Thyroid gland (tissue), 4 donors: ENCODE data around the gene CNIH1. TPM values are rescaled to one million over a fixed set of nuclear protein-coding genes. Genes with fewer than 3 reads are reported as not detected.
A peak's percentile ranks its signal among the peaks of the same experiment; 100 is the strongest.

Experiments
- DNase-seq, 2 donors: peaks; one replicate each; pipeline ENCODE4 v3.0.0-alpha.2; 2019
- H3K27ac ChIP-seq, 3 donors: fragments of 200-600 bp; sonication (generic); 1 replicate in 2 of 3; 2 replicates in 1 of 3; pipeline ENCODE4 v1.5.1; 2016 to 2019; ENCODE audit warnings: mild to moderate bottlenecking in 1 of 3, moderate library complexity in 1 of 3
- H3K27me3 ChIP-seq: fragments of 200-600 bp; sonication (generic); one replicate; pipeline ENCODE4 v1.5.1; 2019
- H3K36me3 ChIP-seq, 2 donors: fragments of 200-600 bp; sonication (generic); one replicate each; pipeline ENCODE4 v1.5.1; 2016 to 2019
- H3K4me1 ChIP-seq, 2 donors: fragments of 200-600 bp; sonication (generic); one replicate each; pipeline ENCODE4 v1.5.1; 2017 to 2019
- H3K4me3 ChIP-seq, 3 donors: fragments of 200-600 bp; sonication (generic); replicated peaks in 1 of 3; 1 replicate in 2 of 3; 2 replicates in 1 of 3; pipeline ENCODE4 v1.5.1; 2016; ENCODE audit warnings: mild to moderate bottlenecking in 1 of 3
- H3K9me3 ChIP-seq: fragments of 200-600 bp; sonication (generic); one replicate; pipeline ENCODE4 v1.5.1; 2017
- POLR2A ChIP-seq, 2 donors: fragments of 450-650 bp; IDR thresholded peaks; one replicate each; pipeline ENCODE4 v1.6.1; 2017; ENCODE audit warnings: antibody characterized with exemption in 2 of 2, mild to moderate bottlenecking in 2 of 2, moderate library complexity in 1 of 2
- WGBS, 2 donors: methylation state at CpG; one replicate each; pipeline ENCODE4 v1.1.5; 2017; 5-methylcytosine and 5-hydroxymethylcytosine counted together
- intact Hi-C: fragments of 100-400 bp; cut with DNase I; formaldehyde crosslinking; loops from one replicate; pipeline ENCODE4 v1.15.1; 2023
- total RNA-seq, 4 donors: library from RNA; depleted of rRNA; stranded (reverse); fragments of >200 nt; gene quantifications; one replicate each; pipeline ENCODE4 v1.2.3, GENCODE V29; 2016
- TF ChIP-seq, protein P1 (sequence below), 6 experiments: fragments of 200-600 bp in 3 of 6; fragments of 450-650 bp in 3 of 6; sonication (generic) in 3 of 6; IDR thresholded peaks; one replicate each; pipeline ENCODE4 v1.5.1; 2016 to 2019; ENCODE audit warnings: antibody characterized with exemption in 6 of 6, mild to moderate bottlenecking in 2 of 6, inconsistent platforms in 1 of 6, moderate library complexity in 1 of 6

CNIH1 gene
- total RNA-seq = 100 to 1,000 TPM in 3 of 4 donors, 10 to 100 TPM in 1; 52.0 to 167 (median 108) TPM

DNA sequence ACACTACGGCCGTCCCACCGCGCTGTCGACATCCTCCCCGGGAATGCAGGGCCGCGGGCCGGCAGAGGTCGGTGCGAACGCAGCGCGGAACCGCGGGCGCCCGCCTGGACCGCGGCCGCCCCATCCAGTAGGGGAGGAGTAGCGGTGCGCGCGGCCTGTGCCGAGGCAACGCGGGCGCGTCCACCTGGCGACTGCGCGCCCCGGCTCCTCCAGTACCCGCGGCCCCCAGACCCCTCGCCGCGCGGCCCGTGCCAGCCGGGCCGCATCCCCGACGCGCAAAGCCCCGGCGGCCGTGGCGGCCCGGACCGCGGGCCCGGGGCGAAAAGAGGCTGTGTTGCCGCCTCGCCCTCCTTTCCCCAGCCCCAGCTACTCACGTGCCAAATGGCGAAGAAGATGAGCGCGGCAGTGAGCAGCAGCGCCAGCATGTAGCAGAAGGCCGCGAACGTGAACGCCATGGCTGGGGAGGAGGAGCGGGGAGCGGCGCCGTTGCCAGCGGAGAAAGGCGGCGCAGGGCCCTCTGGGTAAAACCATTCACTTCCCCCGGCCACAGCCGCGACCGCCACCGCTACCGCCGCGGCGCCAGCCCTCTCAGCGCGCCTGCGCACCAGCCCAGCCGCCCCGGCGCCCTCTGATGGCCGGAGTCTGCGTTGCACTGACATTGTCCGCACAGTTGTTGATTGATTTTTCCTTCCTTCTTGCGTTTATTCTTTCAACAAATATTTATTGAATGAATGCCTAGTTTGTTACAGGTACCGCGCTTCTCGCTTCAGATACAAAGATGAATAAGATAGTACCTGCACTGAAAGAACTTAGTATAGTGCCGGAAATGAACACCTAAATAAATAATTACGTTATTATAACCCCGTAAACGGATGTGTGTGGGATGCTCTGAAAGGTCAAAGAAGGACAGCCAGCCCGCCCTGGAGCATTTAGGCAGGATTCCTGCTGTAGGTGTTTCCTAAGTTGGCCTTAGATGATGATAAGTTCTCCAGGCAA, at the start of gene CNIH1:
CNIH1 (minus strand) TSS at position 502 of the 996 bp plus-strand sequence; CDS start at position 455, 47 bp downstream.
- H3K4me1 ChIP-seq = peaks cover 13 to 21% of the 10 kb centered on the region in 2 donors
- intact Hi-C loops = no loop called here
- 1 to 2% methylated on average over 40 to 68 of the region's 100 CpGs for WGBS, 2 donors

DNA sequence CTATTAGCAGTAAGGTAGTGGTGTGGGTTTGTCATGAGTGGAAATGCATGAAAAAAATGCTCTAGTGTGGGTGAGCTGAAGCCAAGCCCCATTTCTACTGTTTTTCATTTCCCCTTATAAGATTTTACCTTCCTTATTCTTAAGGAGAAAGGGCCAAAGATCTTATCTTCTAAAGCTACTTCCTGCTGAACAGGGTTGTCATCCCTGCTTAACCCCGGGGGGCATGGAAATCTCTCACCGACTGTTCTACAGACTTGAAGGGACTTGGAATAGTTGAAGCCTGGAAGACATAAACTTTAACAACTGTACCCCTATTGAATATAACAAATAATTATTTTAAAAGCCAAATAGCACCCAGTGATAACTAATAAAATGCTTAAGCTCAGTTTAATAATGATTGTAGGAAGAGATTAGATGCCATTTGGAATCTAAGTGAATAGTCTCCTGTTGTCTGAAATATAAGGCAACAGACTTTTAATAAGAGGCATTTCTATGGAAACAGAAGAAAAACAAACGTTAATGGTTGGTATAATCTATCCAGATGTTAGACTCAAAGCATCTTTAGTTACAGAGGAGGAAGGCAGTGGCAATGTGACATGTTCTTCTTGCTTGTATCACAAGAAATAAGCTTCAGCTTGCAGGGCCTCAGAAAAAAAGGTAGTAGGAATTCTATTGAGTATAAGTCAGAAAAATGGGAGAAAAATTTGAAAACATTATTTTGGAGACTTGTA, 49.4 kb upstream of the CNIH1 start:
- intact Hi-C loops = loop anchor here (10.0 kb wide), 1 partner anchor 284 kb away; no protein-coding TSS in a partner anchor
- TF ChIP-seq POLR2A (IDR thresholded peaks at IDR 0.05) = no peak
- TF ChIP-seq, protein P1, sequence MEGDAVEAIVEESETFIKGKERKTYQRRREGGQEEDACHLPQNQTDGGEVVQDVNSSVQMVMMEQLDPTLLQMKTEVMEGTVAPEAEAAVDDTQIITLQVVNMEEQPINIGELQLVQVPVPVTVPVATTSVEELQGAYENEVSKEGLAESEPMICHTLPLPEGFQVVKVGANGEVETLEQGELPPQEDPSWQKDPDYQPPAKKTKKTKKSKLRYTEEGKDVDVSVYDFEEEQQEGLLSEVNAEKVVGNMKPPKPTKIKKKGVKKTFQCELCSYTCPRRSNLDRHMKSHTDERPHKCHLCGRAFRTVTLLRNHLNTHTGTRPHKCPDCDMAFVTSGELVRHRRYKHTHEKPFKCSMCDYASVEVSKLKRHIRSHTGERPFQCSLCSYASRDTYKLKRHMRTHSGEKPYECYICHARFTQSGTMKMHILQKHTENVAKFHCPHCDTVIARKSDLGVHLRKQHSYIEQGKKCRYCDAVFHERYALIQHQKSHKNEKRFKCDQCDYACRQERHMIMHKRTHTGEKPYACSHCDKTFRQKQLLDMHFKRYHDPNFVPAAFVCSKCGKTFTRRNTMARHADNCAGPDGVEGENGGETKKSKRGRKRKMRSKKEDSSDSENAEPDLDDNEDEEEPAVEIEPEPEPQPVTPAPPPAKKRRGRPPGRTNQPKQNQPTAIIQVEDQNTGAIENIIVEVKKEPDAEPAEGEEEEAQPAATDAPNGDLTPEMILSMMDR (IDR thresholded peaks at IDR 0.05) = no peak
- Histone ChIP-seq H3K4me3 (no peak overlapping the region), H3K27me3 (no peaks in the 10 kb centered on the region), H3K9me3 (no peaks in the 10 kb centered on the region), H3K4me1 (peaks cover 16 to 20% of the 10 kb centered on the region in 2 donors), H3K36me3 (no peaks in the 10 kb centered on the region), H3K27ac (no peak overlapping the region)
- no peak for DNase-seq
- WGBS, 2 donors = 36 to 37% methylated on average over 3 of the region's 3 CpGs

More for the DNA sequence above, at the start of gene CNIH1:
- Histone ChIP-seq H3K36me3 (no peaks in the 10 kb centered on the region), H3K4me3 (peak within 1 kb of the TSS; percentile 30 to 67 (median 45)), H3K27ac (peak within 1 kb of the TSS; percentile 80 to 88 (median 82)), H3K9me3 (no peaks in the 10 kb centered on the region), H3K27me3 (no peaks in the 10 kb centered on the region)
- DNase-seq = peak; percentile 90 to 92
- TF ChIP-seq POLR2A (IDR thresholded peaks at IDR 0.05) = peak; percentile 50 to 74
- TF ChIP-seq, protein P1 (IDR thresholded peaks at IDR 0.05) = peak; percentile 75 to 98 (median 94)

DNA sequence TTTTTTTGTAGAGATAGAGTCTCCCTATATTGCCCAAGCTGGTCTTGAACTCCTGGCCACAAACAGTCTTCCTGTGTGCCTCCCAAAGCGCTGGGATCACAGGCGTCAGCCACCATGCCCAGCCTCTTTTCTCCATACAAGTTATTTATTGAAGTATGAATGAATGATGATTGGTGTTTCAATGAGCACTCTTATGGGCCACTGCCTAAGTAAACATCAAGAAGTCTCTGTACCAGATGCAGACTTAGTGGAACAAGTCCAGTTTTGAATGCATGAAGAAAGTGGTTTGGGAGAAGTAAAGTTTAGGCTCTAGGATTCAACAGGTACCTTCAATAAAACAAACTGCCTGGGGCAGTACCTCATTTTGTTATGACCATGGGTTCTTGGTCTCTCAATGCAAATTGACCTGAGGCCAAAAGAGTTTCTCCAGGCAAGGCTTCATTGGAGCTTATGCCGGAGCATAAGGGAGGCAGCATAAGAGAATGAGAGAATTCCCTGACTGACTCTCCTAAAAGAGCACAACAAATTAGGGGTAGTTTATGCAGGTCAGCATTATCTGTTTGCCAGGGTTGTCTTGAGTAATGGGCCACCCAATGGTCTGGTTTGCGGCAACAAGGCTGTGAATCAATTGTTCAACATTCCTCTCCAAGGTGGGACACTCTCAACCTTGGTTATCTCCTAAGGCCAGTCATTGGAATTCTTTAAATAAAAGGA, 48.7 kb upstream of the CNIH1 start:
- Histone ChIP-seq H3K27me3 (no peaks in the 10 kb centered on the region), H3K36me3 (no peaks in the 10 kb centered on the region), H3K4me1 (peaks cover 16 to 20% of the 10 kb centered on the region in 2 donors), H3K27ac (peak overlapping the region in 2 of 3 donors; percentile 85 to 97), H3K9me3 (no peaks in the 10 kb centered on the region), H3K4me3 (peak overlapping the region in 1 of 3 donors; percentile 90)
- DNase-seq = no peak
- 91 to 92% methylated on average over 4 of the region's 4 CpGs for WGBS, 2 donors
- intact Hi-C loops = loop anchor here (10.0 kb wide), 1 partner anchor 285 kb away; no protein-coding TSS in a partner anchor
- TF ChIP-seq, protein P1 (IDR thresholded peaks at IDR 0.05) = no peak
- no peak for TF ChIP-seq POLR2A (IDR thresholded peaks at IDR 0.05)

DNA sequence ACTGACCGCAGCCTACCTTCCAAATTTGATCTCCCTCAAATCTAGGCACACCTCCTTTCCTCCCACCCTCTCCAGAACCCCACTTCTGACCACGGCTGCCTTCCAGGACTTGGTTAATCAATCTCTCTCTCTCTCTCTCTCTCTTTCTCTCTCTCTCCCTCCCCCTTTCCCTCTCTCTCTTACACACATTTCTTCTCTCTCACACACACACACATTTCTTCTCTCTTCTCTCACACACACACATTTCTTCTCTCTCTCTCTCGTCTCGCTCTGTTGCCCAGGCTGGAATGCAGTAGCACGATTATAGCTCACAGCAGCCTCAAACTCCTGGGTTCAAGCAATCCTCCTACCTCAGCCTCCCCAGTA, 48.1 kb upstream of the CNIH1 start:
- H3K9me3 ChIP-seq = no peaks in the 10 kb centered on the region
- WGBS, 2 donors = 19 to 21% methylated on average over 5 of the region's 5 CpGs
- TF ChIP-seq, protein P1 (IDR thresholded peaks at IDR 0.05) = peak in 1 of 6 experiments; percentile 33
- no peak for TF ChIP-seq POLR2A (IDR thresholded peaks at IDR 0.05)
- intact Hi-C loops = no loop called here
- no peaks in the 10 kb centered on the region for H3K27me3 ChIP-seq
- peaks cover 16 to 20% of the 10 kb centered on the region in 2 donors for H3K4me1 ChIP-seq
- H3K4me3 ChIP-seq = peak overlapping the region in 1 of 3 donors; percentile 90
- peak in 1 of 2 donors; percentile 15 for DNase-seq
- H3K27ac ChIP-seq = peak overlapping the region; percentile 79 to 97 (median 85)
- H3K36me3 ChIP-seq = no peaks in the 10 kb centered on the region
